Testis (tissue), 2 donors: ENCODE results near the gene MYO1A.

Experiments used
- CTCF ChIP-seq, 3 experiments: fragments of 450-650 bp in 2 of 3; fragments of 200-600 bp in 1 of 3; sonication (generic) in 1 of 3; IDR thresholded peaks; one replicate each; pipeline ENCODE4 v1.5.1; 2016 to 2019; ENCODE audit warnings: antibody characterized with exemption in 3 of 3, mild to moderate bottlenecking in 2 of 3, moderate library complexity in 1 of 3
- POLR2A ChIP-seq: fragments of 450-650 bp; IDR thresholded peaks from one replicate; pipeline ENCODE4 v1.6.1; 2017; ENCODE audit warnings: antibody characterized with exemption, mild to moderate bottlenecking, moderate library complexity

DNA sequence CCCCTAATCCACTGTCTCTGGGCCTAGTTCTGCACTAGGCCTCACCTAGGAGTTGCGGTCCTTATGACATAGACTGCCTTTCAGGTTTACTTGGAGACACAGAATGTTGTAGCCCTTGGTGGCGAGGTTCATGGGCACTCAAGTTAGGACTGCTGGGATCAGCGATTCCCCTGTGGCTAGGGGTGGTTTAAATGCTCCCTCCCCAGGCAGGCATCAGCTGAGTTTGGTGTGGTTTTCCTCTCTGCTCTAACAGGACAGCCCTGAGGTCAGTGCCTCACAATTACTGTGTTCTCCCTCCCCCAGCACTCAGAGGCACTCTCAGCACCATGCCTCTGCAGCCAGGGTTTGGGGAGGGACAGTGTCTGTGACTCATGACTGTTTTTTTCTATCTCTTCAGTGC is 70.3 kb downstream of the MYO1A start:
- no peak for TF ChIP-seq POLR2A
- TF ChIP-seq CTCF (IDR thresholded peaks at IDR 0.05), result no peak
